AG10803 (cell line): ENCODE measurements around the gene COL11A2.

Source experiments
- DNase-seq: peaks from one replicate; pipeline ENCODE4 v3.0.0; 2010; ENCODE audit warnings: low read depth
- H3K4me3 ChIP-seq: 2 replicates; pipeline ENCODE4 v1.5.1; 2011; ENCODE audit warnings: mild to moderate bottlenecking, low read length, control low read depth
- TF ChIP-seq, protein P1 (sequence below): conservative IDR thresholded peaks from 2 replicates; pipeline ENCODE4 v1.5.1; 2011; ENCODE audit warnings: mild to moderate bottlenecking, low read length, control low read depth, inconsistent platforms

COL11A2 gene

DNA sequence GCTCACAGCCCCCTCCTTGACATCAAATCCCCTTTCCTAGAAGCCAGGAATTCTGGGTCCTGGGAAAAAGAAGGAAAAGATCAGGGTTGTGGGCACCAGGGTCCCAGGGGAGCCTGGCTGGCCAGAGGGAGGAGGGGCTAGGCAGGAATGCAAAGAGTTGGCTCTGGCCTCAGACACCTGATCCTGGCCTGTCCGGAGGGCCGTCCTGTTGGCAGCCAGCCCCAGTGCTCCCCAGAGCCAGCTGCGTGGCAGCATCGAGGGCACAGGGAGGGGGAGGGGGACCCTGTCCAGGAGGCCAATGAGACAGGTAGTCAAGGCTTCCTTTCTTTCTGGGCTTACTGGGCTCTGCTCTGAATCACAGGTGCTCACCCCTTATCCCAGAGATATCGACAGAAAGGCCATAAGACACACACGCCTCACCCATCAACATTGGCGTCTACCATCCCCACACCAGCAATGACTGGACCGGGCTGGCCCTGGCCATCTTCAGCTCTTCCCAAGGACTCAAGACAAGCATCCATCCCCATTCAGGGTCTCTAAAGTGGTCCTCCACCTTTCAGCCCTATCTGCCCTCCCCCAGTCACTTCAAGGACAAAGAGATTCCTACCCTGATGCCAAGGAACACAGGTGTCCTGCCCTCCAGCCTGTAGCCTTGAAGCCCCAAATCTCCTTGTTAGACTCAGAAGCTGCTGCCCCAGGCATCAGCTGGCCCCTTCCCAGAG lies 723 bp downstream of the COL11A2 start:
- TF ChIP-seq, protein P1, sequence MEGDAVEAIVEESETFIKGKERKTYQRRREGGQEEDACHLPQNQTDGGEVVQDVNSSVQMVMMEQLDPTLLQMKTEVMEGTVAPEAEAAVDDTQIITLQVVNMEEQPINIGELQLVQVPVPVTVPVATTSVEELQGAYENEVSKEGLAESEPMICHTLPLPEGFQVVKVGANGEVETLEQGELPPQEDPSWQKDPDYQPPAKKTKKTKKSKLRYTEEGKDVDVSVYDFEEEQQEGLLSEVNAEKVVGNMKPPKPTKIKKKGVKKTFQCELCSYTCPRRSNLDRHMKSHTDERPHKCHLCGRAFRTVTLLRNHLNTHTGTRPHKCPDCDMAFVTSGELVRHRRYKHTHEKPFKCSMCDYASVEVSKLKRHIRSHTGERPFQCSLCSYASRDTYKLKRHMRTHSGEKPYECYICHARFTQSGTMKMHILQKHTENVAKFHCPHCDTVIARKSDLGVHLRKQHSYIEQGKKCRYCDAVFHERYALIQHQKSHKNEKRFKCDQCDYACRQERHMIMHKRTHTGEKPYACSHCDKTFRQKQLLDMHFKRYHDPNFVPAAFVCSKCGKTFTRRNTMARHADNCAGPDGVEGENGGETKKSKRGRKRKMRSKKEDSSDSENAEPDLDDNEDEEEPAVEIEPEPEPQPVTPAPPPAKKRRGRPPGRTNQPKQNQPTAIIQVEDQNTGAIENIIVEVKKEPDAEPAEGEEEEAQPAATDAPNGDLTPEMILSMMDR: no peak
- no peak for DNase-seq
- no peak overlapping the region for H3K4me3 ChIP-seq

DNA sequence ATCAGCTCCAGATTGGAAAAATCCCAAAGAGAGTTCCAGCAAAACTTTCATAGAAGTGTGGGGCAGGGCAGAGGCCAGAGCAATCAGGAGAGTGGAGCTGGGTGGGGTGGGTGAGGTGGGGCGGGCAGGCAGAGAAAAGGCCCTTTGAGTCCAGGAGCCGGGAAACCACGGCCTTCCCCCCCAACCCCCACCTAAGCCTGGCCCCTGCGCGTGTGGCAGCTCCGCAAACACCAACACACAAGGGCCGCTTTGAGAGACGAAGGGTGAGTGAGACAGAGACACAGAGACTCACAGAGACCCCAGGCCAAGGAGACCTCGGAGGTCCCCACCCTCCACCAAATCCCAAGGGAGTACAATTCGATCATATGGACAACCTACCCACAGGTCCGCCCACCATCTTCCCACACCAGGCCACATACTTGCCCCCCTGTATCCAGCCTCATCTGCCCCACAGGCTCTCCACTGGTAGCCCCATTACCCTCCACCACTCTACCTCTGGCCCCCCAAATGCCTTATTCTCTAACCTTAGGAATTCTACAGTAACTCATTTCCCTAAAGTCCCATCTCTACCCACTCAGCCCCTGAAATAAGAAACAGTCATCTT lies 1.7 kb downstream of the COL11A2 start:
- TF ChIP-seq, protein P1: no peak
- H3K4me3 ChIP-seq: no peak overlapping the region
- DNase-seq: no peak

DNA sequence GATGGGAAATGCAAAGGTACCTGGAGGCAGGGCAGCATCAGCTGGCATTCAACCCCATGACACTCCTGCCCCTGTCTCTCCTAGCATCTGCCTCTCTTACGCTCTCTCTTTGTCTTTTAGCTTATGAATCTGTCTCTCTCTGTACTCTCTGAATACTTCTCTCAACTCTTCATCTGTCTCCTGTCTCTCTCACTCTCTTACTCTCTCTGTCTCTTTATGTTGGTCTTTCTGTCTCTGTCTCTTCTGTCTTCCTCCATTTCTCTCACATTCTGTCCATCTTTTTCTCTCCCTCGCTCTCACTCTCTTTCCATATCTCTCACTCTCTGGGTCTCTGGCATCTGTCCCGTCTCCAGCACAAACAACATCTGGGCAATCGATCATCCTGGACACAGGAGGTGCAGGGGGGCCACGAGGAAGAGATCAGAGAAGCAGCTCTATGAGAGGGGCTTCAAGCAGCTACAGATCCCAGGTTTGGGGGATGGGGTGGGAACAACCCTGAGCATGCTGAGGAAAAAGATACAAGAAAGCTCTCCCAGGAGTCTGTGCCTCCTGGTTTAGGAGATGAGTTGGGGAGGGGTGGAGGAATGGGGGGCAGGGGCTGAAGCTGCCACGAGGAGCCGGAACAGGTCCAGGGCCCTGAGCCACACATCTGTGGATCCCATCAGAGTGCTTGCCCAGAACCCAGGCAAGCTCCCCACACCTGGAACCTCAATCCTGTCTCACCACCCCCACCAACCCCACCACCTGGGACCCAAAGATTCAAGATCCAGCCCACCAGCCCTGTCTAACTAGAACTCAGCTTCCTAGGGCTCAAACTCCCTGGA lies 2.4 kb downstream of the COL11A2 start:
- DNase-seq: no peak
- TF ChIP-seq, protein P1: no peak
- H3K4me3 ChIP-seq: no peak overlapping the region

DNA sequence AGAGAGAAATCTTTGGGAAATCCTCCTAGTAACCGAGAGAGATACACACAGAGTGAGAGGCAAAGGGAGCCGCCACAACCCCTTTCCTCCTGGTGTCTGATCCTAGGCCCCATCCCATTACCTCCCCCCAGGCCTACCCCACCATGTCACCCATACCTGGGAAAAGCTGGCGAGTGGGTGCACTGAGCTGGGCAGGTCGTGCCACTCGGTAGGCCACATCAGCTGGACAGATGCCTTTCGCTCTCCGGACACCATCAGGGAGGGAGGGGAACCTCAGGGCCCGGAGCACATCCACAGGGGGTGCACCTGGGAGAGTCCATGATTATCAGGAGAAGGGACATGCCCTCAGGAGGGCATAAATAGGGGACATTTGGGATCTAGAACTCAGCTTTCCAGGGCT lies 3.1 kb downstream of the COL11A2 start:
- TF ChIP-seq, protein P1: no peak
- DNase-seq: no peak
- H3K4me3 ChIP-seq: no peak overlapping the region

DNA sequence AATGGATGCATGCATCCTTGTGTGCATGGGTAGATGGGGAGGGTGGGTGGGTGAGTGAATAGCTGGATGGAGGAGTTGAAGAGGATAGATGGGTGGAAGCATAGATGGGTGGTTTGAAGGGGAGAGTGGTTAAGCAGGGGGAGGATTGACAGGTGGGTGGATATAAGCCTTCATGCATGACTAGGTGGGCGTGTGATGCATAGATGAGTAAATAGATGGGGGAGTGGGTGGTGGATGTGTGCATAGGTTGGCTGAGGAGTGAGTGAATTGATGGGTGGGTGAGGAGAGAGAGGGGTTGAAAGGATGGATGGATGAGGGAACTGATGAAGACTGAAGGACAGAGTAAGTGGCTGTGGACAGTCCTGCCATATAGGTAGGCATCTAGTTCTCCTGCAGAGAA lies 4.5 kb downstream of the COL11A2 start:
- no peak overlapping the region for H3K4me3 ChIP-seq
- no peak for DNase-seq
- TF ChIP-seq, protein P1: no peak

DNA sequence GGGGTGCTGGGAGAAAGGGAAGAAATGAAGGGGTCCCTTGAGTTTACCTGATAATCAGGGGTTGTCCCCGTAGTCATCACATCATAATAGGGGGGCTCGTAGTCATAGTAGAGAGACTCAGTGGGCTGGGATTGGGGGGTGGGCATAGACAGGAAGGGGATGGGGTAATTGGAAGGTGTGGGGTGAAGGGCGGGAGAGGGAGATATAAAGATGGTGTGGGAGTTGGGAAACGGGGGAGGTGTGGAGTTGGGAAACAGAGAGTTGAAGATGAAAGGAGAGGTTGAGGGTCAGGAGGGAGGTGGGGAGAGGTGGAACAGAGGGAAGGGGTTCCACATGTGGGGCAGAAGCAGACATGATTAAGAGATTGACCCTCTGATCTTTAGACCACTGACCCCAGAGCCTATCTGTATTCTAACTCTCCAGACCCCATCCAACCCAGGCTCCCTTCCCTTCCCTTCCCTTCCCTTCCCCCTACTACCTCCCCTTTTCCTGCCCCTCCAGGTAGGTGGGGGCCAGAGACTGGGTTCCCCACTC lies 6.5 kb downstream of the COL11A2 start:
- DNase-seq: no peak
- TF ChIP-seq, protein P1: no peak
- no peak overlapping the region for H3K4me3 ChIP-seq
